HG02885 (cell line): Measurements from ENCODE around the gene ZNF599.

ENCODE experiments used
- ATAC-seq: cut with Tn5 transposase; IDR thresholded peaks from one replicate; pipeline ENCODE4 v1.9.1; 2021; ENCODE audit warnings: mild to moderate bottlenecking; ENCODE audit not compliant: unreplicated experiment, poor library complexity

Gene ZNF599

DNA sequence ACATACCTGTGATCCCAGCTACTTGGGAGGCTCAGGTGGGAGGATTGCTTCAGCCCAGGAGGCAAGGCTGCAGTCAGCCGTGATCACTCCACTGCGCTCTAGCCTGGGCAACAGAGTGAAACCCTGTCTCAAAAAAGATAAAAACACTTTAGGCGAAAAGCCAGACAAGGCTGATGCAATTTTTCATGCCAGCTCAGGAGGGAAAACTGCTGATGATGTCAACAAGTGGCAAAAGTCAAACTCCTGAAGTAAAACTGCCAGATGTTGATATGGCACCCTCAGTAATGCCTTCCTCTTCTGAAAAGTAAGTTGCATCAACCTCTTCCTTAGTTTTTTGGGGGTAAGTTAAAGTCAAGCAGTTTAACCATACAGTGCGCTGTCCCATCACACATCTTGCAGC is 15.6 kb downstream of the ZNF599 start:
- no peak for ATAC-seq

- no peak for ATAC-seq
Measured at GRCh38 chr19:34744896-34745690, 27.9 kb downstream of the ZNF599 start.

DNA sequence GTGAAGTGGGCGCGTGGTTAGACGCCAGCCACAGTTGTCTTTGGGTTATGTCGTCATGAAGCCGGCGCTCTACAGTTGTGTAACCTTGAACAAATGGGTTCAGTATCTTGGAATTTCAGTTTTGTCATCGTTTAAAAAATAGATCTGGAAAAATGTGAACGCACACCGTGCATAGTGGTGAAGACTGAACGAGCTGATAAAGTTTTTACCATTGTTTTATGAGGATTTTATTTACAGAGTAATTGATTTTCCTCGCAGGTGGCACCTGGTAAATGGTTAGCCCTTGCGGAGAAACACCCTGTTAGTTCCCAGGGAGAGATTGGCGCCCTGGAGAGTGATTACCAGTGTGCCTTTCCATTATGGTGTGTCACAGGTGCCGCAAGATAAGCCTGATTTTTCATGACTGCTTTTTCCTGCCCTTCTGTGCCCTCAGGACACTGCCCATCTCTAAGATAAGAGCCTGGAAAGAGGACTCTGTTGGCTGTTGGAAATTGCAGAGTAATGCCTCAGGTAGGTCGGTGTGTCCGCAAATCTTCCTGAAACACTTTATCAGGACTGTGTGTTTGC is 38.4 kb downstream of the ZNF599 start:
- no peak for ATAC-seq

- ATAC-seq: peak; percentile 80
Measured at GRCh38 chr19:34733746-34734536, 39.1 kb downstream of the ZNF599 start, which contains the start of gene ZNF181. TSS of gene ZNF181 (plus strand) at chr19:34734243. CDS start at chr19:34735038, 795 bp downstream.

DNA sequence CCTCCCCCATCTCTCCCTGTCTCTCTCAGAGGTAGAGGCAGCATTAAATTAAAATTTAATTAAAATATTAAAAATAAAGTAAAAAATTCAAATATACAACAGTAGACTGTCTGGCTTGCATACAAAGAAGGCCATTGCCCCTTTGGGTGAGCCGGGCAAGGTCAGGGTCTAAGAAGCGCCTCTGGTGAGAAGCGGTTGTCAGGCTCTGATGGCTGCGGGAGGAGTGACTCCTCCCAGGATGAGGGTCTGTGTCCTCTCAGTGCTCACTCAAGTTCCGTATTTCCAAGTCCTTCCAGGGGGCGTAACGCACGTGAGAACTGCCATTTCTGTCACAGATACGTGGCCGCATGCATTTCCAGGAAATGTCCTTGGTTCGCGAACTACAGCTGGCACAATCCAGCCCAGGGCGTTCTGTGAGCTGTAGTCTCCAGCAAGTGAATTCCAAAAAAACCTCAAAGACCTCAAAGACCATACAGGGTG is 39.7 kb downstream of the ZNF599 start:
- ATAC-seq: peak; percentile 16

DNA sequence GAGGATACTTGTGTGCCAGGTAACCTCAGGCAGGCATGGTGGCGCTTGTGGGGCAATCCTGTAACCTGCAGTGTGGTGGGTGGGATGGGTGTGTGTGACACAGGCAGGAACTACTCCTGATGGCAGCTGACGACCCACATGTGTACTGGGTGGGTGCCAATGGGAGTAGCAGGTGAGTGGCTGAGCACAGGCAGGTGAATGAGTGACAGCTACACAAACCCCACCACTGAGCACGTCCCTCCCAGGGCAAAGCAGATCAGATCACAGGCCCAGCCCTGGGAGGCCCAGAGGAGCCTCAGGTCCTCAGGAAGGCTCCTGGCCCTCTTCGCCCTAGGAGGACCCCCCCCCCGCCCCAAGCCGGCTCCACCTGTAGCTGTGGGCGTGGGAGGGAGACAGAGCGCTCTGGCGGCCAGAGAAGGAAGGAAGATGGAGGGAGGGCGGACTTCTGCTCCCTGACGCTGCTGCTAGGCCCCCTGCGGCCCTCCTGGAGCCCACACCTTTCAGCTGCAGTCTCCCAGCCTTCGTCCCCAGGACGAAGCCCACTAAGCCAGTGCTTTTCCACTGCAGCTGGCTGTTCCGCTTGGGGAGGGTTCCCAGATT is 40.3 kb downstream of the ZNF599 start:
- ATAC-seq: no peak

DNA sequence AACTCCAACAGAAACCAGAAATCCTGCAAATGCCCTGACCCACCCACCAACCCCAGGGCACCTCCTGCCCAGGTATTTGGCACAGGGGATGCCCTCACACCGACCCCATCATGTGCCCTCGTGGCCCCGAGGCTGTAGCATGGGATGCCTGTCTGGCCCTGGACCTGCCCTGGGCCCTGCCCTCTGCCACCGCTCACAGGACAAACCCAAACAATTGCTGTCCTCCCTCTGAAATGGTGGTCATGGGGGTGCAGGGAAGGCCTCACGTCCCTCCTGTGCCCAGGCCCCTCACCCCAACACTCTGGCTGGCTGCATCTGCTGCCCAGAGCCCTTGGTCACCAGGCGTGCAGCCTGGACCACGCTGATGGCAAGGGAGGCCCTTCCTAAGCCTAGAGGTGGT is 41.1 kb downstream of the ZNF599 start:
- ATAC-seq: no peak

GRCh38 chr19:34731019-34731829 is 41.8 kb downstream of the ZNF599 start:
- ATAC-seq: no peak

DNA sequence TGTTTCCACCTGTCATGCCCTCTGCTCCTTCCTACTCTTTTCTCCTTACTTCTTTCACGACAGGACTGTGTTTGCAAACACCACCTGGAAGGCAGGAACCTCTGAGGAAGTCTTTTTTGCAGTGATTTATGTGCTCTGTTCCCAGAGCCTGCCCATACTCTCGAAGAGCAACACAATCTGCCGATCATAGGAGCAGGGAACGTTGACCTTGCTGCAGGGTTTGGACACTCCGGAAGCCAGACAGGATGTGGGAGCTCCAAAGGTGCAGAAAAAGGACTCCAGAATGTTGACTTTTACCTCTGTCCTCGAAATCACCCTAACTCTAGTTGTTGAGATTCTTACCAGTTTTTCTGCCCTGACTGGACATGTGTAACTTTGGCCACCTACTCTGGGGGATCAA is 47.6 kb downstream of the ZNF599 start:
- ATAC-seq: no peak

DNA sequence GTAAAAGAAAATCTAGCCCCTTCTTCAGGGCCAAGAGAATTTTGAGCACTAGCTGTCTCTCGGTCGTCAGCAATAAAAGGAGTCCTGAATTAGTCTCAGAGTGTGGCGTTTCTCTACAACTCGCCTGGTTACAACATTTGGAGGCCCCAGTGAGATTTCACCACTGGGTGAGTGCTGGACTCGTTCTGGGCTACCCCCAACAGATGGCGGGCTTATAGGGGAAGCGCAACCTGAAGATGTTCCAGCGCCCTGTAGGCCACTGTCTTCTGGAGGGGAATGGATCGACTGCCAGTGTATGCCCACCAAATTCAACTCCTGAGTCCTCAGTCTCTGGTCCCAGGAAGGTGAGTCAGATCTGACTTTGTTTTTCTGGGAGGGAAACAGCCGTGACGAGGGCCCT is 50.7 kb downstream of the ZNF599 start:
- no peak for ATAC-seq

- no peak for ATAC-seq
Measured at GRCh38 chr19:34715357-34715756, 57.7 kb downstream of the ZNF599 start.

DNA sequence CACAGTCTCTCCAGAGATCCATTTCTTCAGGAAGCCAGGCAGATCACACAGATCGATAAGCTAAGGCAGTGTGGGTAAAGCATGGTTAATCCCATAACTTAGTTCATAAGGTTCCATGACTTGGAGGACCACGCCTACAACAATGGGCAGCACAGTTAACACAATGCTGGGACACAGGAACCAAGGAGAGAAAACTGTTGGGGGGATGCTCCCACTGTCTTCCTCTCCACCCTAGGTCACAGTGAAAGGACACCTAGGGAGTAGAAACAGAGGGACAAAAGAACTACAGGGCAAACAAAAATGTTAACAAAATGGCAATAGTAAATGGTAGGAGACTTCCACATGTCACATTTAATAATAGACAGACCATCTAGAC is 59.8 kb downstream of the ZNF599 start:
- no peak for ATAC-seq

DNA sequence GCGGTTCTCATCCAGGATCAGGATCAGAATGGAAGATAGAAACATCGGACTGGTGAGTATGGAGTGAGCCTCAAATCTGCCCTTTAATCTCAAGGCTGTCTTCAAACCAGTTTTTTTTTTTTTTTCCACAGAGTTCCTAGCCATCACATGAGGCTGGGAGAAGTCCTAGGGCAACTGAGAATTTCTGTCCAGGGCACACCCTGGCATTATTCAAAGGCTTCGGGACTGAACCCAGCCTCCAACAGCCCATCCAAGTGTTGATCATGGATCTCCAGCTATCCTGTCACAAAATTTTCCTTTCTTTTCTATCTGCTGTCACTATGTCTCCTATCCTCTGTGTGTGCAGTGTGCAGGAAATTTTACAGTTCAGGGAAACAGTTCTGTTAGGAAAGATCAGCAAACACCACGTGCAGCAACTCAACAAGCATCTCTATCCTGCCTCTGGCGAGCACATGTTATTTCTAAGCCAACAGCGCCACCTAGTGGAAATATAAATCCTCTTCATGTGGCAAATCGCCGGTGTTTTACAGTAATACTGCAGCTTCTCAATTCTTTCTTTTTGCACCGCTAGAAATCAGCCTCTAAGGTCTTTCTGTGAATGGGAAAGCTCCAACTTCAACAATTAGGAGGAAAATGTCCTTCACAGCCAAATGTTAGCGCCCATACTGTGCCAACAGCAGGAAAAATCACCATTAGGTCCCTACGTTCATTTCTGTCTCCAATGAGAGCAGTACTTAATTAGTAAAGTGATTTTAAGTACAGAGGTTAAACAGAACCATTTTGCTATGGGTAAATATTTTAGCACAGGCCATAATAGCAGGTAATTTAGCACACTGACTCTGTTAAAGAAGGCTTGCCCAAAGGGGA is 60.4 kb downstream of the ZNF599 start:
- no peak for ATAC-seq

GRCh38 chr19:34711890-34712289 is 61.1 kb downstream of the ZNF599 start:
- ATAC-seq: no peak
